Fibroblast of peridontal ligament (primary cell): ENCODE data around the gene ST7L.

Experiments used
- DNase-seq: peaks from one replicate; pipeline ENCODE4 v3.0.0-alpha.2; 2010; ENCODE audit errors: extremely low read depth

ST7L gene

DNA sequence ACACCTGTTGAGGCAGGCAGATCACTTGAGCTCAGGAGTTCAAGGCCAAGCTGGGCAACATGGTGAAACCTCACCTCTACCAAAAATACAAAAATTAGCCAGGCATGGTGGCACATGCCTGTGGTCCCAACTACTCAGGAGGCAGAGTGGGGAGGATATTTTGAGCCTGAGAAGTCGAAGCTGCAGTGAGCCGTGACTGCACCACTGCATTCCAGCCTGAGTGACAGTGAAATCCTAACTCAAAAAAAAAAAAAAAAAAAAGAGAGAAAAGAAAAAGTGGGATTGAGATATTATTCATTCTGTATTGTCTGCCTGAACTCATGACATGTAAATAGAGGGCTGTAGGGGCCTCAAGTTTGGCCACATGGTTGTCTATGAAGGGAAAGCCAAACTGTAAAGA, 72.9 kb downstream of the ST7L start:
- no peak for DNase-seq

DNA sequence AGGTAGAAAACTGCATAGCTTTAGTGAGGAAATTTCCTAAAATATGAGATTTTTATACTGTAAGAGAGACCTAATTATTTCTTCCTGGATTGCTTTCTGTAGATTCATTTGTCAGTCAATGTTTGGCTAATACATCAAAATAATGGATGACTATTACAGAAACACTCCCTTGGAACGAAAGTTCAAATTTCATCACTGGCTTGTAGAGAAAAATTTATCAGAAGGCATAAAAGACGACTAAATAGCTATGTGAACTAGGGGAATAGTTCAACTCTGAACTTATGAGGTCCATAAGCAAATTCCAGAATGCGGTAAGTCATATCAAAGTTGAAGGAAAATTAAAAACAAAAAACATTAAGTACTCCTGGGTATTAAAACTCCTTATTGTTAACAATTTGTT, 74.2 kb downstream of the ST7L start:
- peak; percentile 53 for DNase-seq

DNA sequence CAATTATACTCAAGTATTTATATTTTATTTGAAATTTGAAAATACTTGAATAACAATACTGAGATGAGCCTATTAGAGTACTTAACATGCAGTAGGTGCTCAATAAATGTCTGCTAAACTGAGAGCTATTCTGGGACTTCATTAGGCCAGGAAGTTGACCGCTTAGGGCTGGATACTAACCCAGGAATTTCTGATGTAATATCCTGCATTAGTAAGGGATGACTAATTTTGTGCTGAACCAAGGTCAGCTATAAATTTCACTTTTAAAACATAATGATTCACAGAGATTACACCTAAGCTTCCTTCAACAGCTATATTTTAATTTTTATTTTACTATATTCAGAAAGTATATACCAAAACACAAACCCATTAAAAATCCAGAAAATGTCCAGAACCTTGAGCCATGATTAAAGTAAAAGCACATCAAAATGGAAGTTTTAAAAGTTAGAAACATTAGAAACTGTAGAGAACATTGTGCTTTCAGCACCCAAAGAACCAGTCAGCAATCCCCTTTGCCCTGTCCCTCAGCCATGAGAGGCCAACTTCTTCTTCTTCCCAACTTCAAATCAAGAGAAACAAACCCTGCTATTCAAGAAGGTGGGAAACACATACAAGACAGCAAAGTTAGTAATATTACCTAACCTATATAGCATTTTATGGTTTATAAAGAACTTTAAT, 74.8 kb downstream of the ST7L start:
- peak; percentile 92 for DNase-seq

- DNase-seq: no peak
Observed at GRCh38 chr1:112542206-112542973, 76.6 kb downstream of the ST7L start.

DNA sequence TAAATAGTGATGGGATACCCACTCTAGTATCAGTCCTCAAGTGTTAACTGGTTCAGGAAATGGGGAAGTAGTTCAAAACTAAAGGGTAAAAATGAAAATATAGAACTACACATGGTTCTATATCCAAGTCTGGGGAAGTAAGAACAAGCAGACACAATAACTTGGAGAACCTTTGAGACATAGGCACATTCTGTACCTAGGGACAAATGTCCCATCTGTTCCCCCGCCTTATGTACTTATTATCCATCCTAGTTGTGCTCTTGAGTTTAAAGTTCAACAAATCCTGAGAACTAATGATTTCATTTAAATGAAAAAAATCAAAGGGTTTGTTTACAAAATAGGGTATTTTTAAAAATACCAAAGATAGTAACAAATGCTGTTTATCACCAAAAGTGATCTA, 77.6 kb downstream of the ST7L start:
- no peak for DNase-seq

DNA sequence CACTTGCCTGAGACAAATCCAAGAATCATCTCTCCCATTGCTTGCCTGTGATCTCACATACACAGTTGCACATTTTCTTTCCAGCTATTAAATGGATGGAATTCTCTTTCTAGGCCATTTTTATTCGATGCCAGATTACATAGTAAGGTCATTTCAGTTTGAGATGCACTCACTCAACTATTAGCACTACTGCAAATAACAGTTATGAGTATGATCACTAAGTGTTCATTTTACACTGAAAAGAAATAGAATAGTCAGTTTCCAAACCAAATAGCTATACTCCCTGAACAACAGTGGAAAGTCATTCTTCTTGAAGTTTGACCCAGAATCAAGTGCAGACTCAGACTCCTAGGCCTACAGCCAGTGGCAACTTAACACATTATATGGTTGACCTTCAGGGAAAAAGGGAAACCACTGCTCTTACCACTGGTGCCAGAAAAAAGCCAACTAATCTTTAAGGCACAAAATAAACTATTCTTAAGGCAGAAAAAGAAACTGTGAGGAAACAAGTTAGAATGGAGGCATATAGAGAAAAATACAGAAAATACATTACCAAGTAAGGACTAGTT, 78.6 kb downstream of the ST7L start:
- DNase-seq: peak; percentile 93

GRCh38 chr1:112538883-112539282, 80.1 kb downstream of the ST7L start:
- no peak for DNase-seq

DNA sequence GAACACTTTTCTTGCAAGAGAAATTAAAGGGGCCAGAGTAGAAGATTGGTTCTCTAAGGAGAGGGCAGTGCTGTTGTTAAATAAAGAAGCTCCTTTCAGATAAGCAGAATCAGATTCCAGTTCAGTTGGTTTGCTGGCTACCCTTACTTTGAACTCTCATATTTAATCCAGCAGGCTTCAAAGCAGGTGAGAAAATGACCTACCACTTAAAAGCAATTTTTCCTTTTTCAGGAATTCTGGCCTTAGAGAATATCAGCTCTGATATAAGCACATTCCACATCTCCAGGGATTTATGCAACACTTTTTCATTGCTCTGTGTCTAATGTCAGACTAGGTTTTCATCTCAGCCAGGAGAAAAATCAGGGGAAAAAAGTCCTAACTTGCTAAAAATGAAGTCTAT, 81.5 kb downstream of the ST7L start:
- DNase-seq: no peak

DNA sequence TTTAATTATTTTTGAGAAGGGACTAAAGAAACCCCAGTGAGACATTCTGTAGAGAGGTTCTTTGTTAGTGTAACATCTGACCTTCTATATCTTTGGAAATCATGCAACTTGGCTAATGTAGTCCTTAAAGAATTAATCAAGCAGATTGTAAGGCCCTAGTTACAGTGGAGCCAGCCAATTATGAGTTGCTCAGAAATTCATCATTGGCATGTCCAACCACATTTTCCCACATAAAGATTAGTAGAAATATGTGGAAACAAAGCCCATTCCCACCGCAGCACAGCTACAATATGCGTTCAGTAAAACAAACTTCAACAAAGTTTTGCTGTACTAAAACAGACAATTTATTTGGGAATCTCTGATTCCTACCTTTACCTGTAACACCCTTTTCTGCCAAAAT, 82.4 kb downstream of the ST7L start:
- peak; percentile 42 for DNase-seq

DNA sequence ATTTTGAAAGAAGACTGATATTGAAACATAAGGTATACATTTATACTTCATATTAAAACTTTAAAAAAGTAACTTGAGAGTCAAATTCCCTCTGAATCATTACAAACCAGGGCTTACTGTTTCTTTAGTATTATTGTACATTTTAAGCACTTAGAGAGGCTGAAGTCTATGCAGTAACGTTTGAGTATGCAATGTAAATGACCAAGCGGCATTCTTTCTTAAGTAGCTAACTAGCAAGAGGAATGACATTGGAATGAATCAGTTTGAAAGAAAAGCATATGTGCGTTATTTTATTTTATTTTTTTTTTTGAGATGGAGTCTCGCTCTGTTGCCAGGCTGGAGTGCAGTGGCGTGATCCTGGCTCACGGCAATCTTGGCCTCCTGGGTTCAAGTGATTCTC, 85.9 kb downstream of the ST7L start:
- peak; percentile 92 for DNase-seq

- no peak for DNase-seq
Observed at GRCh38 chr1:112532064-112532463, 86.9 kb downstream of the ST7L start.

GRCh38 chr1:112530832-112531231, 88.1 kb downstream of the ST7L start:
- no peak for DNase-seq

DNA sequence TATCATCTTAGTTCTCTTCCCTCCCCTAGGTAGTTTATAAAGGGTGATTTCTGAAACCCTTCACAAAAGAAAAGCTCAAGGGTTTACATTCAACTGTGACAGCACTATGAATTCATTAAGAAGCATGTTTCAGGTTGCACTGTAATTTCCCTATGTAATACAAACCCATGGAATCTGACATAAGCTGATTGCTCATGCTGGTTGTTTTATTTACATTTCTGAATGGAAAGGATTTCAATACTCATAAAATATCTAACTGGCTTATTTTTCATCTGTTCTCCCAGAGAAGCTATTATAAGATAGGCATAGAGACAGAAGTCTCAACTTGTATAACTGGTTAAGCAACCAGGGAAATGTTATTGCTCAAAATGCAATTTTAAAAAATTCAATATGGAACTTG, 89.6 kb downstream of the ST7L start:
- peak; percentile 85 for DNase-seq

- no peak for DNase-seq
Observed at GRCh38 chr1:112528076-112528475, 90.9 kb downstream of the ST7L start.

GRCh38 chr1:112527266-112528010, 91.5 kb downstream of the ST7L start:
- peak; percentile 33 for DNase-seq

DNA sequence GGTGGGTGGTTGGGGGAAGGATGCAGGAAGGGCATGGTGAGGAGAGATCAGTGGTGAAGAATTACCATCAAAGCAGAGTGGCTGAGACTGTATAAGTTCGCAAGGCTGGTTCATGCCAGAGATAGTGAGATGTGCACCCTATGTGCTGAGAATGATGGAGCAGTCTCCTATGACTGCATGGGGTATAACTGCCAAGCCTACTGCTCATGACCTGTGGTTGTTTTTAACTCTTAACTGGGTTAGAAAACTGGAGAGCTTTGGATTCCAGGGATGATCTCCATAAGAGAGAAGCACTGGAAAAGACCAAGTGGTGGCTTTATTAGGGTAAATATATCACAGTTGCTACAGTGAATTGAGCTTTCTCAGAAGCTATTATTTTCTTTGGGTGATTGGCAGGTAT, 94.0 kb downstream of the ST7L start:
- DNase-seq: no peak

DNA sequence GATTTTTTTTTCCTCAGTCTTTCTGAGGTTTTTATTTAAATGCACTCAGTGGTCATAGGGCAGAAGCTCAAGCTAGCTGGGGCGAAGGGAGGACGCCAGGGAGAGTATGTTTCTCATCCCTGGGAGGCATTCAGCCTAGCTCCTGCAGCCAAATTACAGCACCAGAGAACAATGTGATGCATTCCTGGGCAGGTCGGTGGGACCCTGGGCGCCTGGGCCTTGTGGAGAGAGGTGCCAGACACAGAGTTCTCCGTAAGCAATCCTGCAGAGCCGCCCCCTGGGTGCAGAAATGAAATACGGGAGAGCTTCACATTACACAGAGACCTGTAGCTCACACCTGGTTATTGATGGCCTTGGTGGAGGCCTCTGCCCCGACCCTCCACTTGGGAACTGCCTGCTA, 94.7 kb downstream of the ST7L start:
- DNase-seq: no peak

DNA sequence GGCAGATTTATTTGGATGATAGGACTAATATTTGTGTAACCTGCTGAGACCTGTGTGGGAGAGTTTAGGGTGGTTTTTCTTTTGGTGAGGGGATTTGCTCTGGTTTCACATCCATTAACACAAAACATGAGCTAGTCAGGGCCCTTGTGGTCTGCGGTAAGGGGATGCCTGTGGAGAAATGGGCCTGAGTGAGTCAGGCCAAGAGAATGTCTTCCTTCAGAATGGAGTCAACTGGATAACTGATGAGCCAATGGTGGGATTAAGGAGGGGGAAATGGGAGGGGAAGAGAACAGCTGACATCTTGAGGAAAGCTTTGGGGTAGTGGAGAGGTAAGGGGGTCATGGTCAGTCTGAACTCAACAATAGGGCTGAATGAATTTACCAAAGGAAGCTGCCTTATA, 96.3 kb downstream of the ST7L start:
- peak; percentile 92 for DNase-seq

- DNase-seq: no peak
Observed at GRCh38 chr1:112520166-112520565, 98.8 kb downstream of the ST7L start.

- DNase-seq: no peak
Observed at GRCh38 chr1:112518186-112518585, 100.8 kb downstream of the ST7L start.

DNA sequence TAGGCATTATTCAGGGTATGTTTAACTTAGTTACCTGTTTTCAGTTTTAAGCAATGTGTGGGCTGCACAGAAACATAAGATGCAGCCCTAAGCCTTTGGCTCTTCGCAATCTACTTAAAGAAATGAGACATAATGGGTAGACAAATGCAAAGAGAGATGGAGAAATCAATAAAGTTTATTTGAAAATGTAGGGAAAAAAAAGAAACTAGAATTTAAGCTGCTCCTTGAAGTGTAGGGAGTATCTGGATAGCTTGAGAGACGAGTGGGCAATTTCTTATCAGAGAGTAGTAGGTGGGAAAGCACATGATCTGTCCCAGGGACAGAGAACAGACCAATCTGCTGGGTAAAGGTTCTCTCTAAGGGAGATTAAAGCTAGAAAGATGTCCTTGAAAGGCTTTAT, 101.3 kb downstream of the ST7L start:
- no peak for DNase-seq

- no peak for DNase-seq
Observed at GRCh38 chr1:112517231-112517630, 101.7 kb downstream of the ST7L start.

DNA sequence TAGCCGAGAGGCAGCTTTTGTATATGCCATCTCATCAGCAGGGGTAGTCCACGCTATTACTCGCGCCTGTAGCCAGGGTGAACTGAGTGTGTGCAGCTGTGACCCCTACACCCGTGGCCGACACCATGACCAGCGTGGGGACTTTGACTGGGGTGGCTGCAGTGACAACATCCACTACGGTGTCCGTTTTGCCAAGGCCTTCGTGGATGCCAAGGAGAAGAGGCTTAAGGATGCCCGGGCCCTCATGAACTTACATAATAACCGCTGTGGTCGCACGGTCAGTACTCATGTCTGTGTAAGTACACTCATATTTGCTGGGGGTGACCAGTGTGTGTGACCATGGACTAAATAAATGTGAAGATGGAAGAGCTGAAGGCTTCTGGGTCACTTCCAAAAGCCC, 102.8 kb downstream of the ST7L start:
- no peak for DNase-seq
